ENCODE data around the gene ACTR3C.

The ACTR3C gene

DNA sequence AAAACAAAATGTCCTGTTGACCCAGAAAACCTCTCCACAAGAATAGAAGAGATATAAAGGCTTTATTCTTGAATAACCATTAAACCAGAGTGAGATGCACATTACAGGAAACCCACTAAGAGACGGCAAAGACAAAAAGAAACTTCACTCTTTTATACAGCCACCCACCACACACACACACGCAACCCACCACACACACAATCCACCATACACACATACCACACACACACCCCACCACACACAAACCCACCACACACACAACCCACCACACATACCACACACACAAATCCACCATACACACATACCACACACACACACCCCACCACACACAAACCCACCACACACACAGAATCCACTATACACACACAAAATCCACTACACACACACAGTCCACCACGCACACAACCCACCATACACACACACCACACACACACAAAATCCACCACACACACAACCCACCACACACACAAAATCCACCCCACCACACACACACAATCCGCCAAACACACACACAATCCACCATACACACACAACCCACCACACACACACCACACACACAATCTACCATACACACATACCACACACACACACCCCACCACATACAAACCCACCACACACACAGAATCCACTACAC, 35.8 kb upstream of the ACTR3C start:
- no peak for DNase-seq

DNA sequence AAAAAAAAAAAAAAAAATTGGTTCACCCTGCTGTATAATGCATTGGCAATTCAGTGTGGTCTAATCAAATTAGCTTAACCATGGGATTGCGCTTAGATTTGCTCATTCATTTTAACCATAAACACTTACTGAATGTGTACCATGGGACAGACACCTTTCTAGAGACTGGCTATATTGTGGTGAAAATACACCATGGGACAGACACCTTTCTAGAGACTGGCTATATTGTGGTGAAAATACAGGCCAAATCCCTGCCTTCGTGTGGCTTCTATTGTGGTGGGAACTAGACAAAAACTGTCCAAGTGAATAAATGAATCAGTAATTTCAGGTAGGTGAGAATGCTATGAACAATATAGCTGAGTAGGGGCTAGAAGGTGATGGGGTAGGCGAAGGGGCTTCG, 35.1 kb upstream of the ACTR3C start:
- DNase-seq = no peak

DNA sequence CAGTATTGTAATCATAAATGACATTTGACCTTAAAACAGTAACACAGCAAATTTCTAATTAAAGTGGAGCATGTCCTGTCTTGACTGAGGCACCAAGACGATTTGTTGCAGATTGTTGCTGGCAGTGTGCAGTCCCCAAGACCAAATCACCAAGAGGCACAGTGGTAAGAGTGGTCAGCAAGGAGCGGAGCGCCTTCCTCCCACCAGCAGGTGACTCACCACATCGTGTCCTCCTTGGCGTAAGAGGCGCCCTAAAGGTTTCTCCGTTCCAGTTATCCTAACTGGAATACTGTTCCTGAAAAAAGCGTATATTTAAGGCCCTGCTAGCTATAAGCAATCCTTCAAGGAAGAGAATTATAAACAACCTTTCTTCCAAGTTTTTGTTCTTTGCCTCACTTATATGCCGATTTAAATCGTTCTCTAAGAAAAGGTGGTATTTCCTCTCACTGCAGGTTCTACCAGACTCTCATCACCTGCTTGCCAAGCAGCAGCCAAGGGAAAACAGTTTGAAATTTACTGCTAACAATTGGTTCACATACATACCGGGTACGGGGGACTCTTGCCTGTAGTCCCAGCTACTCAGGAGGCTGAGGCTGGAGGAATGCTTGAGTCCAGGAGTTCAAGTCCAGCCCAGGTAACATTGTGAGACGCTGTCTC, 34.6 kb upstream of the ACTR3C start:
- DNase-seq = no peak

DNA sequence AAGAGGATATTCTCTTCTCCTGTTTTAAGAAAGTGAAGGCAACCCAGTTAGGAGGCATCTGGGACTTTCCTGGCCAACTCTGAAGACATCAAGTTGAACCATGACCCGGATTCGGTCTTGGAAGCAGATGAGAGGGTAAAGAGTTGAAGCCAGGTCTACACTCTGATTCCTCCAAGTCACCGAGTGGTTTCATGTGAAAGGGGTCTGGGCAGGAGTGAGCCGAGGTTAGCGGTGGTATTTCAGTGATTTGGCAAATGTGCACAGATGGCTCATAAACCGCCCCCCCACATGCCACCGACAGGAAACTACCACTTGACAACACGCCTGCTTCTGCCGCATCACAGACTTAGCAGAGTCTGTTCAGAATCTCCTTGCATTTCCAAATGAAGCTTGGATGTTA, 33.9 kb upstream of the ACTR3C start:
- no peak for DNase-seq

DNA sequence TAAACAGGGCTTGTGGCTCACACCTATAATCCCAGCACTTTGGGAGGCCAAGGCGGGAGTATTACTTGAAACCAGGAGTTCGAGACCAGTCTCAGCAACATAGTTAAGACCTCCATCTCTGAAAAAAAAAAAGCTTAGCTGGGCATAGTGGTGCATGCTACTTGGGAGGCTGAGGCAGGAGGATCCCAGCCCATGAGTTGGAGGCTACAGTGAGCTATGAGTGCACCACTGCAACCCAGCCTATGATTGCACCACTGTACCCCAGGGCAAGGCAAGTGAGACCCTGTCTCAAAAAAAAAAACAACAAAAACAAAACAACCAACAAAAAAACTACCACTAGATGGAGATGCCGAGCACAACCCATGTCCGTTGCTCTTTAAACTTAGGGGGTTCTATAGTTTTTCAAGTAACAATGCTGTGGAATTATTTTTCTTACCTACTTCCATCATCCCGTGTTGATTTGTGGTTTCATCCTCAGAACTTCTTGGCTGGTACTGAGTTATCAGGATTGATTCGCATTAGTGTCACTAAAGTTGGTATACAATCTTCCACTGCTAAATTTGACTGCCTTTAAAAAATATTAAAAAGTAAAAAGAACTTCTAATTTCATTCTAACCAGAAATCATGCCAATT, 33.0 kb upstream of the ACTR3C start:
- no peak for DNase-seq

DNA sequence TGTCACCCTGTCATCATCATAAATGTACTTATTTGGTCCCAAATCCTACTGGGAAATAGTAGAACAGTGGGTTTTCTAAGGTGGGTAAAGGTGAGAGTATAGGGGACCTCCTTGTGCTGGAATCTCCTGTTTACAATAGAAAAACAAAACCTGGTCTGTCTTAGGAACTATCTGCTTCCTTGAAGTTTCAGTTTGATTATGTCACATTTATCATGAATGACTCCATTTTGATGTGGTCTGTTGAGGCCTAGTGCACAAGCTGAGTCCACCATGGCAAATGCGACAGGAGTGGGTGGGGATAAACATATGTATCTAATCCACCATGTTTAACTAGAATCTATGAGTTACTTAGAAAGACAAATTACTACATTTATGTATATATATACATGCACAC, 32.3 kb upstream of the ACTR3C start:
- DNase-seq = no peak

DNA sequence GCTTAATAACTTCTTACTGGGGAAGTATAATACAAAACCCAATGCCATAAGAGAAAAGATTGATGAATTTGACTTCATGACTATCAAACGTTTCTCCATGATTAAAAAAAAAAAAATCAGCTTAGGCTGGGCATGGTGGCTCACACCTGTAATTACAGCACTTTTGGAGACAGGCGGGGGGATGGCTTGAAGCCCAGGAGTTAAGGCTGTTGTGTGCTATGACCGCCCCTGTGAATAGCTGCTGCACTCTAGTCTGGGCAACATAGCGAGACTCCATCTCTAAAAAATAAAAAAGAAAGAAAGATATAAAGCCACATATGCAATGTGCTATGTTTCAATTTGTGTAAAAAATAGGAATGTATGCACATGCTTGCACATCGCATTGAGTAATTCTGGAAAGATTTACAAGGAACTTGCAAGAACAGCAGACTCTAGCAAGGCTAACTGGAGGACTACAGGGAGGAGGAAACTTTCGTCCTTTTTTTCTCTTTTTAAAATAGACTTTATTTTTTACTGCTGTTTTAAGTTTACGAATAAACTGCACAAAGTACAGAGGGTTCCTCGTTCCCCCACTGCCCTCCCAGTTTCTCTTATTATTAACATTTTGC, 28.3 kb upstream of the ACTR3C start:
- DNase-seq = no peak

DNA sequence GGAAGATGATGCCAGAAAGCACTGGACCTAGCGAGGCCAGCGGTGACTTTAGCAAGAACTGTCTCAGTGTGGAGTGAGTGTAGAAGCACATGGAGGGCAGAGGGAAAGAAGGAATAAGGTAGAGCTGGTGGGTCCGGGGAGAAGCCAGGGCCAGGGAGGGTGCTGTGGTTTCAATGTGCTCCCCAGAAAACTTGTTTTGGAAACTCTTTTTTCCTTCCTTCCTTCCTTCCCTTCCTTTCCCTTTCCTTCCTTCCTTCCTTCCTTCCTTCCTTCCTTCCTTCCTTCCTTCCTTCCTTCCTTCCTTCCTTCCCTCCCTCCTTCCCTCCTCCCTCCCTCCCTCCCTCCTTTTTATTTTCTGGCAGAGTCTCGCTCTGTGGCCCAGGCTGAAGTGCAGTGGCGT, 23.6 kb upstream of the ACTR3C start:
- DNase-seq = no peak

DNA sequence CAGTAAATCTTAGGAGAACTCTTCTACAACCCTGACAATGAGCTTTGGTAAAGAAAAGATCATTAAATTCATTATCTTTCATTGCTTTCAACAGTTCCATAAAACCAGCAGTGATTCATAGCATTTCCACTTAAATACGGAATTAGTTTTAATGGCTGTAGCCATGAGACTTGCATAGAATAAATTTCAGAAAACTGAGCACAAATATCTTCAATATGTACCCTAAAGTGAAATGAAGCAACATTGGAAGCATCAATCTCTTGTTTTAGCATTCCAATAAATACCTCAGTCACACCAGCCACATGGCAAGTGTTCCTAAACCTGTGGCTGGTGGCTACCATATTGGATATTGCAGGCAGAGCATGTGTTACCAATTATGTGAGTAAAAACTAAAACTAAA, 21.7 kb upstream of the ACTR3C start:
- DNase-seq = no peak

DNA sequence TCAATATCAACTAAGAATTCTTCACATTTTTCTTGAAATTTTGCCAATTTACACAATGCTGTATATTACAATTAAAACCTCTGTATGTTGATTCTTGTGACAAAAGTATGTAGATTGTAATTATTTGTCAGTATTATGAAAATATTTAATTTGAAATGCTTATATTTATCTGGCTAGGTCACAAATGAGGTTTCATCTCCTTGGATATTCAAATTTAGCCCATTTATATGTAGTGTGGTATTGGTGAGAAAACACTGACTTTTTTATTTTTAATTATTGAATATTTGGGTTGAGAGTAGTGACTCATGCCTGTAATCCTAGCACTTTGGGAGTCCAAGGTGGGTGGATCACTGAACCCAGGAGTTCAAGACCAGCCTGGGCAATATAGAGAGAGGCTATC, 21.0 kb upstream of the ACTR3C start:
- DNase-seq = no peak

DNA sequence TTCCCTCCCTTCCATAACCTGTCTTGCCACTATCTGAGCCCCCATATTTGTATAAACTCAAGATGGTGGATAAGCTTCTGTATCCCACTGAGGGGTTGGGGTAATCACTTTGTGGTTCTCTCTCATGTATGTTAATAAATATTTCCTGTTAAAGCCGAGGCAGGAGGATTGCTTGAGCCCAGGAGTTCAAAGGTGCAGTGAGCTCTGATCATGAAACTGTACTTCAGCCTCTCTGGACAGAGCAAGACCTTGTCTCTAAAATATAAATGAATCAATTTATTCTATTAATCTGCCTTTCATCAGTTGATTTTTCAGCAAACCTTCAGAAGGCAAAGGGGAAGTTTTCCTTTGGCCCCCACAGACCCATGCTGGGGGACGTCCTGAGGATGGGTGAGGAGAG, 19.9 kb upstream of the ACTR3C start:
- DNase-seq = no peak

DNA sequence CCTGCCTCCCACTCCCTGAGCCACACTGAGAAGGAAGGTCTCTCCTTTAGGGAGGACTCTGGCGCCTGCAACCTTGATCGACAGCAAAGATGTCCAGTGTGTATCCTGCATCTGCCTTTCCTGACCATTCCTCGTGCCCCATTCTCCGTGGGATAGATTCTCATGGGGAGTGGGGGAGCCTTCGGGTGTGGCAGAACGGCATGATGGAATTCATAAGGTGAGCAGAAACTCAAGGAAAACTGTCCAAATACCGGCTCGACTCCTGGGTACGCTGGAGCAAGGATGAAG, 18.7 kb upstream of the ACTR3C start:
- DNase-seq = no peak

DNA sequence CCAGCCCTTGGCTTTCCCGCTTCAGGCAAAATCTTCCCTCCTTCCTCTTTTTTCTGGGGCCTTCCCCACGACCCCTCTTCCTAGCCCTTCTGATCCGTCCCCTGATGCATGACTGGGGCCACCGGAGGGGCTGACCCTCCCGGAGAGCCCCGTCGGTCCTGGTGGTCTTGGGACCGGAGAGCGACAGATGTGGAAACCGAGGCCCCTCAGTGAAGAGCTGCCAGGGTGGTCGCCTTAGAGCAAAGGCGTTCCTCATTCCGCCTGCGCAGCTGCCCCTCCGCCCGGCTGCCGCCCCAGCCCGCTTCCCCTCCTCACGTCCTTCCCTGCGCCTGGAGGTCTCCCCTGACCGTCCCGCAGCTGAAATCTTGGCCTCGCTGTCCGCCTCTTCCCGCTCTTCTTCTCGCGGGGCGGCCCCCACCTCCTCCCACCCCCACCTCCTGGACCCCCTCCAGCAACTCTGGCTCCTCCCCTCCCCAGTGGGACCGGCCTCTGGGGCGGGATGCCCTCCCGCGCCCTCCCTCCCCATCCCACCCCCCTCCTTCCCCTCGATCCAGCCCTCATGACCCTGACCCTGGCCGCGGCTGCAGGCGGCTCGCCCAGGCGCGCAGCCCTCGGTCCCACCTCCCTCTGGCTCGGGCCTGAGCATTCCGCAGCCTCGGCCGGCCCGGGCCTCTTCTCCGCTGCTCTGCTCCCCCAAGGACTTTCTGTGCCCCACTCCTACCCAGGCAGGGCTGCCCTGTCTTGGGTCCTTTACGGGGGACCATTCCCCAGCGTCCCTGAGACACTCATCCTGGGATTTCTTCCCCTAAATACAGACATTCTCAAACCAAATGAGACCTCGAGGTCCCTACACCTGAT, 18.1 kb upstream of the ACTR3C start, which contains the start of gene RARRES2:
RARRES2 (minus strand) TSS at position 367 of the 858 bp plus-strand sequence. CDS start 1,020 bp downstream, outside the sequence.
- no peak for DNase-seq

DNA sequence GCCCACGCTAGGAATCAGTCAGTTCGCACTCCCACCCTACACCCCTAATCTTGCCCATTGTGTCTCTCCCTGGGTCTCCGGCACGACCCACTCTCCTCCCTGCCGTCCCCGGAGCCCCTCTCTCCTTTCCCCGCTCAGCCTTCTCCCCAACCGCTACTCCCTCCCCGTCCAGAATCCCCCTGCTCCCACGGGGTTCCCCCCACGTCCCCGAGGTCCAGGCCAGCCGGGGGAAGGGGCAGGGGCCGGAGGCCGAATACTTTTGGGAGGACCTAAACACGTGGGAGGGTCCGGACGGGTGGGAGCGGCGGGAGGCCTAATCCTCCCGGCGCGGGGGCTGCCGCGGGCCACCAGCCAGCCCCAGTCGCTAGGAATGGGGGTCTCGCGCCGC, 17.5 kb upstream of the ACTR3C start:
- DNase-seq = no peak

DNA sequence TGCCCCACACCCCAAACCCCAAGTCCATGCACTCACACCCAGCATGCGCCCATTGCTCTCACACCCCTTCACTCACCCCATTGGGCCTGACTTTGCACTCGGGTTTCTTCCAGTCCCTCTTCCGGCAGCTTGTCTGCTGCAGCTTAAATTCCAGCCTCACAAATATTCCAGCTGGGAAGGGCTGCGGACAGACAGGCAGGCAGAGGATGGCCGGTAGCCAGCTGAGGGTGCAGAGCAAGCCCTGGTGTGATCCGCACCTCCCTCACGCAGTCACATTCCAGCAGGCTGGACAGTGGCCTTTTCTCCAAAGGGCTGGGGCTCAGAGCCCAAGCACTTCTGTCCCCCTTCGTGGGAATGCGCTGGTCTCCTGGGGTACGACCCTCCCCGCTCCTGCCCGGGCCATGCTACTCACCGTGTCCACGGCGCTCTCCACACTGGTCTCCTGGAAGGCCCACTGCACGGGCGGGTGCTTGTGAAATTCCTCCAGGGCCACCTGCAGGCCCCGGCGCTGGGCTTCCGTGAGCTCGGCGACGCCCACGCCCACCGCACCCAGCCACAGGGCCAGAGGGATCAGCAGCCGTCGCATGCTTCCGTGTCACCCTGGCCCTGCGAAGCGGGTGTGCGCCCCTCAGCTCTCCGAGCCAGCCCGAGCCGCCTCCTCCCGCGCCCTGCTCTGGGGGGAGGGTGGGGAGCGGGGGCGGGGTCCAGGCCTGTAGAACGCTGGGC, 16.8 kb upstream of the ACTR3C start:
- DNase-seq = no peak

DNA sequence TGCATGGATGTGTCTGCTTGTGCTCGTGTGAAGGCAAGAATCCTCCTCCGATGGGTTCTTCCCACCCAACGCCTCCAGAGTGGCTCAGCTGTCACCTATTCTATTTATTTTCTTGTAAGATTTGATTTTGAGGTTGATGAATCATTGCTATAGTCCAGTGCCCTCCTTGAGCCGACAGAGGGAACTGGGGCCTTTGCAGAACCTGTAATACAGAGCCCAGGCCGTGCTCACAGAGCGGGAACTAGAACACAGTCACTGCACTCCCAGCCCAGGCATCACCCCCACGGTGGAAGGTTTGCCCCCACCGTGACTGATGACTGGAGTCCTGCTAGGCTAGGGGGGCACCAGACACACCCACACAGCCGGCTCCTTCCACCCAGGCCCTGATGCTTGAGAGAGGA, 16.1 kb upstream of the ACTR3C start:
- DNase-seq = no peak

DNA sequence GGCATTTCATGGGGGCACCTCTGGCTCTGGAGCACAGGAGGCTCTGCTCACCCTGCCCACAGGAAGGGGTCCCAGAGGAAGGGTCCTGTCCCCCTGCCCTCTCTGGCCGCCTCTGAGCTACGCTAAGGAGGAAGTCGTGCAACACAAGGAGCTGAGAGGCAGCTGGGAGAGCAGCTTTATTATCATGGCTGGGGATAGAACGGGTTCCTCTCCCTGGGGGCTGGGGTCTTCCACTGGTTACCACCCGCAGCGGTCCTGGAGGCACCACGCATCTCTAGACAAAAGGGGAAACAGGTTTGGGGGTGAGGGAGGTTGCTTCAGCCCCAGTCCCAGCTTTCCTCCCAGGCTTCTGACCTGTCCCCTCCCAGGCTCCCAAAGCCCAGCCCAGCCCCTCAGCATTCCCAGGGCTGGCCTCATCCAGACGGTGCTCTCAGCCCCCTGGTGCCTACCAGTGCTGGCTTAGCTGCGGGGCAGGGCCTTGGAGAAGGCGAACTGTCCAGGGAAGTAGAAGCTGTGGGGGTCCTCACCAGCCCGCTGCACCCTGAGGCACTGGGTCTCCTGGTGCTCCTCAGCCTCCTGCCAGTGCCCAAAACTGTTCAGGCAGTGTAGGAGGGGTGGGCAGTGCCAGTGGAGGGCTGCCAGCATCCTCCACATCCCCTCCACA, 15.0 kb upstream of the ACTR3C start:
- DNase-seq = no peak

DNA sequence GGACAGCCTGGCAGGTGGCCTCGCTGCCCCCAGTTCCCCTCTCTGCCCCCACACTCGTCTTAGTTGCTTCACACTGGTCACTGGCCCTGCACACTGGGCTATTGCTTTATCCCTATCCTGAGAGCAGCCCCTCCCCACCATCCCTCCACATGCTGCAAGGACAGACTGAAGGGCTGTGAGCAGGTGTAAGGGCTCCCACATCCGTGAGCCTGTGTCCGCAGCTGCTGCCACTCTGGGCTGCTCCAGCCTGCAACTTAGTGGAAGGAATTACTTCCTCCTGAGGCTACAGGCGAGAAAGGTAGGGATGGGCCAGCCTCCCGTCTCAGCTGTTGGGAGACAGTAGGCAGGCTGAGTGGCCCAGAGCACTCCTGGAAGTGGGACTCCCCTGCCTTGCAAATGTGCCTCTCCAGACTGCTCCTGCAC, 14.3 kb upstream of the ACTR3C start:
- DNase-seq = peak; percentile 39 to 48

DNA sequence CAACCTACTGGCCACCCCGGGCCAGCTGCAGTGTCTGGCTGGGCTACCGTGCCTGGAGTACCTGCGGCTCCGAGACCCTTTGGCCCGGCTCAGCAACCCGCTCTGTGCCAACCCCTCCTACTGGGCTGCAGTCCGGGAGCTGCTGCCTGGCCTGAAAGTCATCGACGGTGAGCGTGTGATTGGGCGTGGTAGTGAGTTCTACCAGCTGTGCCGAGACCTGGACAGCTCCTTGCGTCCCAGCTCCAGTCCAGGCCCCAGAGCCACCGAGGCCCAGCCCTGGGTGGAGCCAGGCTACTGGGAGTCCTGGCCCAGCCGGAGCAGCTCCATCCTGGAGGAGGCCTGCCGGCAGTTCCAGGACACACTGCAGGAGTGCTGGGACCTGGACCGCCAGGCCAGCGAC, 13.8 kb upstream of the ACTR3C start:
- DNase-seq = no peak

DNA sequence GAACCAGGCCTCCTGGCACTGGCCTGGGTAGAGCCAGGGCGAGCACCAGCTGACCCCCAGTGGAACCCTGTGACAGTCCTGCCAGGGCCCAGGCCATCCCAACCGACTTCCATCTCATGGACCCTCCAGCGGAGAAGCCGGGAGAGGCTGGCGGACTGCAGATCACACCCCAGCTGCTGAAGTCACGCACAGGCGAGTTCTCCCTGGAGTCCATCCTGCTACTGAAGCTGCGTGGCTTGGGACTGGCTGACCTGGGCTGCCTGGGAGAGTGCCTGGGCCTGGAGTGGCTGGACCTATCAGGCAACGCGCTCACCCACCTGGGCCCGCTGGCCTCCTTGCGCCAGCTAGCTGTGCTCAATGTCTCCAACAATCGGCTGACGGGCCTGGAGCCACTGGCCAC, 13.4 kb upstream of the ACTR3C start:
- DNase-seq = no peak

DNA sequence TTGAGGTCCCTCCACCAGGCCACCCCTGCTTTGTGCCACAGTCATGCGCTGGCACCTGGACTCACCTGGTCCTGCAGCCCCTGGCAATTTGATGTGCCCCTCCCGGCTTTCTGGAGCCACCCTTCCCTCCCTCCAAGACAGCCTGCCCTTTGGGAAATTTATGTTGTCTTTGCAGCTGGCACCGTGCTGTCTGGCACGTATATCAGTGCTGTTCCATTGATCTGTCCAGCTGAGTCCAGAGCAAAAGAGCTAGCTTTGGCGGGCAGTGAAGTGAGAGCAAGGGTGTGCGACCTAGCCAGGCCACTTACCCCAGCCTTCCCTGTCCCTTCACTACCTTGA, 12.4 kb upstream of the ACTR3C start:
- no peak for DNase-seq

DNA sequence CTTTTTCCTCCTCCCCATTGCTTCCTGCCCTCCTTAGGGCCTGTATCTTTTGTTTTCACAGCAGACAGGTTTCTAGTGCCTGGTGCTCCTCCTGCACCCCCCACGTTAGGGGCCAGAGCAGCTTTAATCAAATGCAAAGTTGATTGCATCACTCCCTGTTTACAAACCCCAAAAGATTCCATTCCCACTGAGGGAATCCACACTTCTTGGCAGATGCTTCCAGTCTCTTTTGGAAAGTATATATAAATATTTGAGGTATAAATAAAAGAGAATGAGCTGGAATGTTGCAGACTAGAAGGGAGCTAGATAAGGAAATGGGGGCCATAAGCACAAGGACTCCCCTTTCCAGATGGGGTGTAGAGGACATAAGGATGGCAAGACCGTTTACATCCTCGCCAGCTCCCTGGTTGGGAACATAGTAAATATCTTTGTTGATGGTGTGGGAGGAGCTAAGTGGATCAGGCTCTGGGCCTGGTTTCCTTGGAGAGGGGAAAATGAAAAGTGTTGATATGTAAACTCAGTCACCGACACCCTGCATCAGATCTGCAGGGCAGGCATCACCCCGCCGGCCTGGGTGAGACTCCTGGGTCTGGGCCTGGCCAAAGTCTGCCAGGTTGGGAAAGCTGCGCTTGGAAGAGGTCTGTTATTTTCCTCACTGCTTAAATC, 11.9 kb upstream of the ACTR3C start:
- no peak for DNase-seq

All from NCI-H187 (cell line).